CD4-positive, alpha-beta T cell treated with Interferon alpha-2 for 1 hour (primary cell): ENCODE measurements around the gene IPO13.

Source experiments
- DNase-seq, 2 donors: peaks; one replicate each; pipeline ENCODE4 v3.0.0-alpha.2; 2020 to 2022

IPO13 gene

DNA sequence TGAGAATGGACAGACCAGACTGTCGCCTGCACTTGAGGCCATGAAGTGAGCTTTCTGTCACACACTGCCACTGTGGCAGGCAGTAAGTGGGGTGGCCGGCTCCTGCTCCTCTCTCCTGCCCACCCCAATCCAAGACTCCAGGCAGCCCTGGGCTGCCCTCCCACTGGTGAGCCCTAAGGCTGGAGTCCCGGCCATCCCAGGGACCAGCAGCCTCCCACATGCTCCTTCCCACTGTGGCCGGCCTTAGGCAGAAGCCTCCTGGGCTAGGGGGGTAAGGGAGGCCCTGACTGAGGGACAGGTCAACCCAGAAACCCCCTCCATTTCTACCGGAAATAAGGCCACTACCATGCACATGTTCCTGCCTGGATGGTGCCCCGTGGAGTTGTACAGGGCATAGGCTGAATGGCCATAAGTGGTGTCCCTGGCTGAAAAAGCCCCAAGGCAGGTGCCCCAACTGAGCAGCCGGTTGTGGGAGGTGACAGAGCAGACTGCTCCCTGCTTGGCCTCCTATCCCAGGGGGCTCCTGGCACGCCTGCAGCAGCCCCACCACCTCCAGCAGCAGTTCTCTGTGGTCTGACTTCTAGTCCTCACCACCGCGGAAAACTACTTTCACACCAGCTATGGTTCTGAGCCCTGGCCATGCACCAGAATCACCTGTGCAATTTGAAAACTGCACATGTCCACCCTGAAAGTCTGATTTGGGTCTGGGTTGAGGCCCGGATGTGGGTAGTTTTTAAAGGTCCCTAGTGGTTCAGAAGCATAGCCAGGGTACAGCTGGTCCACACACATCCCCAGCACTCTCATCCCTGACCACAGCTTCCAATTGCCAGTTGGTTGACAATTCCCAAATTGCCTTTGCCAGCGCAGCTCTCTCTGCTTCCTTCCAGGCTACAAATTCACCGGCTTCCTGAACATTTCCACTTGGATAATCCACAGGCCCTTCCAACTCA lies 14.8 kb upstream of the IPO13 start:
- DNase-seq = no peak

DNA sequence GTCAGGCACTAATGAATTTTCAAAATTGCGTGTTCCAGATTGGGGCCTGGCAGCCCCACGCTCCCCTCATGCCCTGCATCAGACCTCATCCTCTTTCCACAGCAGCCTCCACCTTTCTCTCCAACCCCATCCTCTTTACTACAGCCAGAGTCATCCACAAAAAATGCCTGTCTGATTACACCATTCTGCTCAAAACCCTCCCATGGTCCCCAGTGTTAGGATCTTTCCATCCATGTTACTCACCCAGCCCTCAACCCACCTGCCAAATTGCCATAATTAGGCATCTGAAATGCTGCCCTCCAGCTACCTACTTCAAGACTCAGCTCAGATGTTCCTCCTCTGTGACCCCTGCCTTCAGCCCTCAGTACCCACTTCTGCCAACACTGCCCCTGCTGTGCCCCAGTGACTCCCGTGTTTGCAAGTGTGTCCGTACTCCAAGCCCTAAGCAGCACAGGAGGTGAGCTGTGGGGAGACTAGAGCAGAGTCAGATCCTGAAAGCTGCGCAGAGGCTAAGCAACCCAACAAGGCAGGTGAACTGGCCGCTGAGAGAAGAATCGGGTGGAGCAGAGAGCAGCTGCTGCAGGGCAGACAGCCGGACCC lies 13.9 kb upstream of the IPO13 start:
- no peak for DNase-seq

DNA sequence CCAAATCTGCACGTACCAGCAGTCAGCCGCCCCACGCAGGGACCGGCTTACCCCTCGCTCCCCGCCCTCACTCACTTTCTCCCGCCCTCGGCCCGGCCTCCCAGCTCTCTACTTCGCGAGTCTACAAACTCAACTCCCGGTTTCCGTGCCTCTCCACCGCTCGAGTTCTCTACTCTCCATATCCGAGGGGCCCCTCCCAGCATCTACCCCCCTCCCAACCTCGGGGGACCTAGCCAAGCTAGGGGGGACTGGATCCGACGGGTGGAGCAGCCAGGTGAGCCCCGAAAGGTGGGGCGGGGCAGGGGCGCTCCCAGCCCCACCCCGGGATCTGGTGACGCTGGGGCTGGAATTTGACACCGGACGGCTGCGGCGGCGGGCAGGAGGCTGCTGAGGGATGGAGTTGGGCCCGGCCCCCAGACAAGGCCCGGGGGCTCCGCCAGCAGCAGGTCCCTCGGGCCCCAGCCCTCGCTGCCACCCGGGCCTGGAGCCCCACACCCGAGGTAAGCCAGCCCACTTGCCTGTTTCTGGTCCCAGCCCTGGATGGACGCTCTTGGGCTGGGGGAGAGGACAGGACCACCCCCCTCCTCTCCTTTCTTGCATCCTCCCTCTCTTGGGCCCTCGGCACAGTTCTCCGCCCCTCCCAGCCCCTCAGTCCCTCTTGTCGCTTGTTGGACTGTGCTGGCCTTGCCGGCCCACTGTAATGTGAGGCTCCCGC lies 13.2 kb upstream of the IPO13 start, which contains the start of gene ARTN:
TSS of gene ARTN (plus strand) at position 416 of the 715 bp plus-strand sequence. CDS start 1,856 bp downstream, outside the sequence.
- no peak for DNase-seq

DNA sequence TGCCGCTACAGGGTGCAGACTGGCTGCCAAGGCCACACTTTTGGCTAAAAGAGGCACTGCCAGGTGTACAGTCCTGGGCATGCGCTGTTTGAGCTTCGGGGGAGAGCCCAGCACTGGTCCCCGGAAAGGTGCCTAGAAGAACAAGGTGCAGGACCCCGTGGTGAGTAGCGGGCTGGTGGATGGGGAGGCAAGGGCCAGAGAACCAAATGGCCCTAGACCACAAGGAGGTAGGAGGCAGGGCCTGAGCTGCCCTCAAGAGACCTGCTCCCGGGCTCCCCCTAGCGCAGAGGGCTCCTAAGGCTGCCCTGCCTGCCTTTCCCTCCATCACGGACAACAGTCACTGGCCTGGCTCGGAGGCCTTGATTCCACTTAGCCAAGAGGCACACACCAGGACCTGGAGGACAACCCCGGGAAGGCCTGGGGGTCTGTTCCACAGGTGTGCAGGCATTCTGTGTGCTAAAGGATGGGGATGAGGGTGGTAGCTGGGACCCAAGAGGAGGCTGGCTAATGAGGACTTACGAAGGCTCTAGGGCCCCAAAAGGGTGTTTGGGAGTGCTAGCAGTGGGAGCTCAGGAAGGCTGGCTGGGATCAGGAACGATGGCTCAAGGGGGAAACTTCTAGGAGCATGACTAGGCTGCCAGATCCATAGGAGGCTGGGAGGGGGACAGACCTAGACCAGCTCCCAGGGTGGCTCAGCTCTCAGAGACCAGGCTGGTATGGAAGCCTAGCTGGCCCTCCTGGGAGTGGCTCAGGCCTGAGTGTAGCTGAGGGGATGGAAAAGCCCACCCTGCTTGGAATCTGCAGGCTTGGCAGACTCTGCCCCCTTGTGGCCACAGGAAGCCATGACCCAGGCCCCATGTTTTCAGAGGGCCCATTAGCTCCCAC lies 12.4 kb upstream of the IPO13 start:
- peak; percentile 46 to 53 for DNase-seq

DNA sequence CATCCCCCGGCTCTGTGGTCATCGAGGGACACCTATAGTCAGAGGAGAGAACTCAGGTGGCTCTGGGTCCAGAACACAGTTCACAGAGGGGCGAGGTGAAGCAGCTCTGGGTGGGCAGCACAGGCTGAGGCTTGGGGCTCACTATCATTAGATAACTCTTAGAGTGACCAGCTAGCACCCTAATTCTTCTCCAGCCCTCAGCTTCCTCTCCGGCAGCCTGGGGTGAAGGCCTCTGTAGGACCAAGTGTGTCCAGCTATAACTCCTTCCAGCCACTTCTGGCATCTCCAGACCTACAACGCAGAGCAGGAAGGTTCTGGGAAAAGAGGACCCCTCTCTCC lies 11.8 kb upstream of the IPO13 start:
- DNase-seq = no peak

DNA sequence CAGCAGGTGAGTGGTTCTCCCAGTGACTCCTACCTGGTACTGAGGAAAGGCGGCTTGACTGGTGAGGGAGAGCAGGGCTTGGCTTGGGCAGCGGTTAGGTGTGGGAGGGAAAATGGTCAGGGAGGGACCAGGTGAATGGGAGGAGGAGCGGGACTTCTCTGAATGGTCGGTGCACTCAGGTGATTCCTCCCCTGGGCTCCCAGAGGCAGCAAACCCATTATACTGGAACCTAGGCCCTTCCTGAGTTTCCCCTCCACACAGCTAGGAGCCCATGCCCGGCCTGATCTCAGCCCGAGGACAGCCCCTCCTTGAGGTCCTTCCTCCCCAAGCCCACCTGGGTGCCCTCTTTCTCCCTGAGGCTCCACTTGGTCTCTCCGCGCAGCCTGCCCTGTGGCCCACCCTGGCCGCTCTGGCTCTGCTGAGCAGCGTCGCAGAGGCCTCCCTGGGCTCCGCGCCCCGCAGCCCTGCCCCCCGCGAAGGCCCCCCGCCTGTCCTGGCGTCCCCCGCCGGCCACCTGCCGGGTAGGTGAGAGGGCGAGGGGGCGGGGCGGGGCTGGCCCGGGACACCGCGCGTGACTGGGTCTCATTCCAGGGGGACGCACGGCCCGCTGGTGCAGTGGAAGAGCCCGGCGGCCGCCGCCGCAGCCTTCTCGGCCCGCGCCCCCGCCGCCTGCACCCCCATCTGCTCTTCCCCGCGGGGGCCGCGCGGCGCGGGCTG lies 10.9 kb upstream of the IPO13 start:
- no peak for DNase-seq

DNA sequence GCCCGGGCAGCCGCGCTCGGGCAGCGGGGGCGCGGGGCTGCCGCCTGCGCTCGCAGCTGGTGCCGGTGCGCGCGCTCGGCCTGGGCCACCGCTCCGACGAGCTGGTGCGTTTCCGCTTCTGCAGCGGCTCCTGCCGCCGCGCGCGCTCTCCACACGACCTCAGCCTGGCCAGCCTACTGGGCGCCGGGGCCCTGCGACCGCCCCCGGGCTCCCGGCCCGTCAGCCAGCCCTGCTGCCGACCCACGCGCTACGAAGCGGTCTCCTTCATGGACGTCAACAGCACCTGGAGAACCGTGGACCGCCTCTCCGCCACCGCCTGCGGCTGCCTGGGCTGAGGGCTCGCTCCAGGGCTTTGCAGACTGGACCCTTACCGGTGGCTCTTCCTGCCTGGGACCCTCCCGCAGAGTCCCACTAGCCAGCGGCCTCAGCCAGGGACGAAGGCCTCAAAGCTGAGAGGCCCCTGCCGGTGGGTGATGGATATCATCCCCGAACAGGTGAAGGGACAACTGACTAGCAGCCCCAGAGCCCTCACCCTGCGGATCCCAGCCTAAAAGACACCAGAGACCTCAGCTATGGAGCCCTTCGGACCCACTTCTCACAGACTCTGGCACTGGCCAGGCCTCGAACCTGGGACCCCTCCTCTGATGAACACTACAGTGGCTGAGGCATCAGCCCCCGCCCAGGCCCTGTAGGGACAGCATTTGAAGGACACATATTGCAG lies 10.2 kb upstream of the IPO13 start:
- DNase-seq = peak in 1 of 2 donors; percentile 8

DNA sequence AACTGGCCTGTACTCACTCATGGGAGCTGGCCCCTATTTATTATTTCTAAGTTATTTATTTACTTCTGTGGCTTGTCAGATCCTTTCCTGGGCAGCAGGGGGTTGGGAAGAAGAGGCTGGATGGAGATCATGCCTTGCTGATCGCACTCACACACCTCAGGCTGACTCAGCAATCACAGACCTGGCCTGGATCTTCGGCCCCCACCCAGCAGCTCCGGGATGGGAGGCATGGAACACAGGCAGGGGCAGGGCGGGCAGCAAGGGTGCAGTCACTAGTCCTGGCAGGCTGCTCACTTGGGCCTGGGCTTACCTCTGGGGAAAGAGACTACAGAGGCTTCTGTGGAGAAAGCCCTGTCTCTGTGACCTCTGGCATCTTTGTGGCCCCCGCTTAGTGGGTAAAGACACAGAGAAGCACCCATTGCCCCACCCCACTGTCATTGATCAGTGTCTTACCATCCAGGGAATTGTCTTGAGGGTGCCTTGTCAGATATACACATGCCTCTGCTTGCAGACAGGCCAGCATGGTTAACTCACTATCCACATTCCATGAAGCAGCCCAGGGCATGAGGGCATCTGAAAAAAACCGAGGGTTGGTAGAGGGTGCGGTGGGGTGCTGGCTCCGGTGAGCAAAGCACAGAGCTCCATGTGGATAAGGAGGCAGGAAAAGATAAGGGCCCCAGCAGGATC lies 9.4 kb upstream of the IPO13 start:
- DNase-seq = no peak

DNA sequence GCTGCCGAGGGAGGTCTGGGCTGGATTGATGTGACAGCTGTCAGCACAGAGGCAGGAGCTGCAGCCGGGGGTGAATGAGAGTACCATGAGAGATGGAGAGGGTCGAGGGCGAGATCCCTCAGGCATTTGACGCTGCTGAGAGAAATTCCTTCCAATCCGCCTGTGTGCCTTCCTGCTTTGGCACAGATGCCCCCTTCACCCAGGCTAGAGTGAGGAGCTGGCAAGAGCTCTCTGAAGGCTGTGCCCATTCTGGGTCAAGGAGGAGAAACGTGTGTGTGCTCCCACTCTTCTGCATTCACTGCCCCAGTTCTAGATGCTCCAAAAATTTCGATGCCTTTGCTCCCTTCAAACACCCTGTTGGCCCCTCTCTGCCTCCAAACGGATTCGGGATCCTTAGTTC lies 8.4 kb upstream of the IPO13 start:
- DNase-seq = no peak

DNA sequence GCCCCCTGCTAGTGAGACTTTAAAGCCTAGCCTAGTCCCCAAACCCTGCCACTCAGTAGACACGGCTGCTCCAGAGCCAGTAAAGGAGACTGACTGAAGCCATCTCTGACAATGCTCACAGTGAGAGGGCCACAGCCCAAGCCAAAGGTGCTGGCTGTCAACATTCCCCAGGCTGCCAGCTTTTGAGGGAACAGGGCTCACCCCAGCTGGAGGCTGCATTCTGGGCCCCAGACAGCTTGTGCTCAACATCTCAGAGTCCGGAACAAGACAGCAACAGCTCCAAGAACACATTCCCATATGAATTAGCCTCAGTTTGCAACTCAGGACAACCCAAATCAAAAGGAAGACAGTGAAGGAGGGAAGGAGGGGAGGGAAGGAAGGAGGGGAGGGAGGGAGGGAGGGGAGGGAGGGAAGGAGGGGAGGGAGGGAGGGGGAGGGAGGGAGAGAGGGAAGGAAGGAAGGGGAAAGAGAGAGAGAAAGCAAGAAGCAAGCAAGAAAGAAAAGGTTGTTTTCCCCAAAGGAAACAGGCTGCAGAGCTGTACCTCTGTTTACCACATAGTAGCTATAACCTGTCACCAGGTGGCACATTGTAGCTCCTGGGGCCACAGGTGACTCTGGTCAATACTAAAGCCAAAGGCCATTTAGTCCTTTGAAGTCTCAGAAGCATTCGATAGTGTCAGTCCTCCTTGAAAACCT lies 7.7 kb upstream of the IPO13 start:
- DNase-seq = no peak

DNA sequence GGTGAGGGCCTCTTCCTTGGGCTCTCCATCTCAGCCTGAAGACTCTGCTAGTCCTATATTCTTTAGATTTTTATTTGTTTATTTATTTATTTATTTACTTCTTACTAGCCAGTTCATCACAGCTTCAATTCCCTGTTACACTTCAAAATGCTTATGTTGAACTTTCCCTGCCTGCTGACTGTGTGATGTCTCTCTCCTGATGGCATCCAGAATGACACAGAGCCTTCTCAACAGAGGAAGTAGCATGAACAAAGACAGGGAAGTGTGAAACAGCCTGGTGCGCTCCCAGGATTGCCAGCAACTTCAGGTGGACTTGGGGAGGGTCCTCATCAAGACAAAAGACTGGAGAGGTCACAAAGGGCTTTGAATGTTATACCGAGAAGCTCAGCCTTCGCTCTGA lies 4.3 kb upstream of the IPO13 start:
- no peak for DNase-seq

DNA sequence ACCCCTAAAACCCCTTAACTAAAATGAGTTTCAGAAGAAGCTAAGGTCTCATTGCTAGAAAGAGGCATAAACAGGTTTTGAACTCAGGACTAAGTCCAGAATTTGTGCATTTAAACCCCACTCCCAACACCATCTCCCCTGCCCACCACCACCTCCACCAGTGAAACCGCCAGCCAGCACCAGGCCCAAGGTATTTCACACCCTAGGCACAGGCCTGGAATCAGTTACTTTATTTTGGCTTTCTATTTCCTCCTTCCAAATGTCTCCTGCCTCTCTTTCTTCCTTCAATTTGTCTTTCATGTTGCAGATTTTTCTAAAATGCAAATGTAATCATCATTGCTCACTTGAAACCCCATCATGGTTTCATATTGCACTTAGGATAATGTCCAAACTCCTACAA lies 1.9 kb upstream of the IPO13 start:
- DNase-seq = no peak

DNA sequence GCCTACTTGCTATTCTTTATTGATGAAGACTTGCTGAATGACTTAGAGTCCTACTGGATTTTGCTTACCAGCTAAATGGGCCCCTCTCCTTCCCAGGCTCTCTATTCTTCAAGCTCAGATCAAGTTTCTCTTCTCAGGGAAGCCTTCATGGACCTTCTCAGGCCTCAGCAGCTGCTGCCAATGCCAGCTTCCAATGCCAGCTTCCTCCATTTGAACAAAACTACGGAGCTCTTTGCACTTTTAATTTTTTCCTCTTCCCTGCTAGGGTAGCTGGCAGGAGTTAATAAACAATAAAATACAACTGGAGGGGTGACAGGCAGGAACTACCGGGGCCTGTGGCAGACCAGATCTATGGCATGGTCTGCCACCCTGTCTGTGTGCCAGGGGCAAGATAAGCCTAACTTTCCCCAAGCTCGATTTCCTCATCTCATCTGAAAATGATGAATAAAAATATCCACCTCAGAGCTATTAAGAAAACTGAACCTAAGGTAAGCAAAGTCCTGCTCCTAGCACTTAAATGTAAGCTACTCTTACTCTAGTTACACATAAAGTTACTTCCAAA lies 995 bp upstream of the IPO13 start:
- DNase-seq = no peak

DNA sequence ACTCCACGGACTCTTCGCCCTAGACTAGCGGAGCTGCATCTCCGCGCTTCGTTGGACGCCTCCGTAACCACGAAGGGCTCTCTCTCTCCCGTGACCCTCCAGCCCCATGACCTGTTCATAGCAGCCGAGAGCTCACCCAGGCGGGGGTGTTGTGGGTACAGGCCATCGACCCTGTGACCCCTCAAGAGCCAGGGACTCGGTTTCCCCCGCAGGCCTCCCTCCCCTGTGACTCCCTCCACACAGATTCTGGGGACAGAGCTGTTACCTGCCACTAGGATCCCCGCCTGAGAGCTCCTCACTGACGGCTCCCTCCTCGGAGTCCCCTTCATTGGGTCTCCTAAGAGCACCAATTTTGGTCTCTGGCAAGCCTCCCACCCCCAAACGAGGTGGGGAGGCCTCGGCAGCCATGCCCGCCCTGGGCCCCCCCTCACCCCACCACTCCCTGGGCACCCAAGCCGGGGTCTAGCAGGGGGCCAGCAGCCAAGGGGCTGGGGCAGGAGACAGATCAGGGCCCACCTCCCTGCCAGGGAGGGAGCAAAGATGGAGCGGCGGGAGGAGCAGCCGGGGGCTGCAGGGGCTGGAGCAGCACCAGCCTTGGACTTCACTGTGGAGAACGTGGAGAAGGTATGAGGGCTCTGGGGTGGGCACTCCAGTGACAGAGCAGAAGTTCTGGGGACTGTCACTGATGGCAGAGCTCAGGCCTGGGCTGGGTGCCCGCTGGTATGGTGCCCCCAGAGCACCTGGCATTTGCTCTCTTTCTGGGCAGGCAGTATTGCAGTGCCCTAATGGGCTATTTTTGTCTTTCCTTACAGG lies 517 bp downstream of the IPO13 start:
- no peak for DNase-seq

DNA sequence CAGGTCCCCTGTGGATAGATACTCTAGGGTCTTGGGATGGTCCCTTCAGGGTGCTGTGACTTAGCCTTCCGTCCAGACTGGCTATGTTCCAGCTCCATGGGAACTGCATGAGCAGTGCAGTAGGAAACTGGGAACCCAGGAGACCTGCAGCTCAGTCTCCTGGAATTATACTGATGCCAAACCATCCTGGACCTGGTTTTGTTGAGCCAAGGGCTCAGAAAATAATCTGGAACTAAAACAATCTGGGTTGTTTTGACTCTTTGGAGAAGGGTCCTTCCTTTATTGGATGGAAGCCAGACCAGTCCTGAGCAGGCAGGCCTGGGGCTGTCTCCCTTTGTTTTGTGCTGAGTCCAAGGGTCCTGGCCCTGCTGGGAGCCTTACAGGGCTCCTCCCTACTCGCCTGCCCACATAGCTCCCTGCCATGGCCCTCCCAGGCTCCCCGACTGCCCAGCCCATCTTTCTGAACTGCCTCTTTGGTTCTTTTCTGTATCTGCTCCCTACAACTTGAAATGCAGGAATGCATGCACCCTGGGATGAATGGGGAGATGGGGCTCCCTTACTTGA lies 1.2 kb downstream of the IPO13 start:
- DNase-seq = no peak

DNA sequence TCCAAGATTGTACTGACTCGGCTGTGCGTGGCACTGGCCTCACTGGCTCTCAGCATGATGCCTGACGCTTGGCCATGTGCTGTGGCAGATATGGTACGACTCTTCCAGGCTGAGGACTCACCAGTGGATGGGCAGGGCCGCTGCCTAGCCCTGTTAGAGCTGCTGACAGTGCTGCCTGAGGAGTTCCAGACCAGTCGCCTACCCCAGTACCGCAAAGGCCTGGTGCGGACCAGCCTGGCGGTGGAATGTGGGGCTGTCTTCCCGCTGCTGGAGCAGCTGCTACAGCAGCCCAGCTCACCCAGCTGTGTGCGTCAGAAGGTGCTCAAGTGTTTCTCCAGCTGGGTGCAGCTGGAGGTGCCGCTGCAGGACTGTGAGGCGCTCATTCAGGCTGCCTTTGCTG lies 2.9 kb downstream of the IPO13 start:
- no peak for DNase-seq

DNA sequence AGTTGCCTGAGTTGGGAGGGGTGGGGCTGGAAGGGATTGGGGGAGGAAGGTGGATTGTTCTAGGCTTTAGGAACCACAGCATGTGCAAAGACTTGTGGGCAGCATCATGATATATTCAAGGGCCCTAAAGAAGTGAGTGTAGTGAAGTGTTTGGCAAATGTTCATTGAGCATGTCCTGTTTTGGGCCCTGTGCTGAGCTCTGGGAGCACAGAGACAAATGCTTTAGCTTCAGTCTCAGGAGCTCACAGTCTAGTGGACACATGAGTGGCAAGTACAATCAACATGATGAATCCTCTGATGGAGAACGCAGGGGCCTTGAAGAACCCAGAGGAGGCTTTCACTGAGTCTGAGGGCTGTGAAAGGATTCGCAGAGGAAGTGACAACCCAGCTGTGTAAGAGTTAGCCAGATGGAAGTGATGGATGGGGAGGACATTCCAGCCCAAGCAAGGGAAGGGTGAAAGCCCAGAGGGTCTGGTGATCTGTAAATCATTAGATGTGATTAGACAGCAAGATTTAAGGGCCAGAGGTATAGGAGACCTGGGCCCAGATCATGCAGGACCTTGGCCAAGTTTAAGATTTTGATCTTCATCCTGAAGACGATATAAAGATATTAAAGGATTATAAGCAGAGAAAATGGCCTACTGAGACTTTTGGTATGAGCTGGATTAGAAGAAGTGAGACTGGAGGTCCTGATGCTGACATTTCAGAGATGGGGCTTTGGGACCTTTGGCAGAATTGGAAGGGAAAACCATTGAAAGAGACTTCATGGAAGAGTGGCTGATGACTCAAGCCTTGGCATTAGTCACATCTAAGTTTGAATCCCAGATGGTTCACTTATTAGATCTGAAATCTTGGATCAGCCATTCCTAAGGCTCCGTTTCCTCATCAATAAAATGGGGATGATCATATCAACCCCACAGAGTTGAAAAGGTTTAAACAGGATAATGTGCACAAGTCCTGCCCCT lies 4.6 kb downstream of the IPO13 start:
- DNase-seq = no peak
